NCI-H2107 treated with DMSO at 0.1 percent for 48 hours (cell line): ENCODE measurements around the gene PLD1.
A peak's percentile ranks its signal among the peaks of the same experiment; 100 is the strongest.
"Not testable (repeated sequence)": the region's sequence is repeated elsewhere in the genome, so short reads cannot be mapped to it uniquely, and the experiment has no call there.

ENCODE experiments used
- DNase-seq: peaks from one replicate; lab custom pipeline; 2025; ENCODE audit not compliant: unreplicated experiment; lab: John Stamatoyannopoulos, UW

PLD1 gene, protein sequence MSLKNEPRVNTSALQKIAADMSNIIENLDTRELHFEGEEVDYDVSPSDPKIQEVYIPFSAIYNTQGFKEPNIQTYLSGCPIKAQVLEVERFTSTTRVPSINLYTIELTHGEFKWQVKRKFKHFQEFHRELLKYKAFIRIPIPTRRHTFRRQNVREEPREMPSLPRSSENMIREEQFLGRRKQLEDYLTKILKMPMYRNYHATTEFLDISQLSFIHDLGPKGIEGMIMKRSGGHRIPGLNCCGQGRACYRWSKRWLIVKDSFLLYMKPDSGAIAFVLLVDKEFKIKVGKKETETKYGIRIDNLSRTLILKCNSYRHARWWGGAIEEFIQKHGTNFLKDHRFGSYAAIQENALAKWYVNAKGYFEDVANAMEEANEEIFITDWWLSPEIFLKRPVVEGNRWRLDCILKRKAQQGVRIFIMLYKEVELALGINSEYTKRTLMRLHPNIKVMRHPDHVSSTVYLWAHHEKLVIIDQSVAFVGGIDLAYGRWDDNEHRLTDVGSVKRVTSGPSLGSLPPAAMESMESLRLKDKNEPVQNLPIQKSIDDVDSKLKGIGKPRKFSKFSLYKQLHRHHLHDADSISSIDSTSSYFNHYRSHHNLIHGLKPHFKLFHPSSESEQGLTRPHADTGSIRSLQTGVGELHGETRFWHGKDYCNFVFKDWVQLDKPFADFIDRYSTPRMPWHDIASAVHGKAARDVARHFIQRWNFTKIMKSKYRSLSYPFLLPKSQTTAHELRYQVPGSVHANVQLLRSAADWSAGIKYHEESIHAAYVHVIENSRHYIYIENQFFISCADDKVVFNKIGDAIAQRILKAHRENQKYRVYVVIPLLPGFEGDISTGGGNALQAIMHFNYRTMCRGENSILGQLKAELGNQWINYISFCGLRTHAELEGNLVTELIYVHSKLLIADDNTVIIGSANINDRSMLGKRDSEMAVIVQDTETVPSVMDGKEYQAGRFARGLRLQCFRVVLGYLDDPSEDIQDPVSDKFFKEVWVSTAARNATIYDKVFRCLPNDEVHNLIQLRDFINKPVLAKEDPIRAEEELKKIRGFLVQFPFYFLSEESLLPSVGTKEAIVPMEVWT

DNA sequence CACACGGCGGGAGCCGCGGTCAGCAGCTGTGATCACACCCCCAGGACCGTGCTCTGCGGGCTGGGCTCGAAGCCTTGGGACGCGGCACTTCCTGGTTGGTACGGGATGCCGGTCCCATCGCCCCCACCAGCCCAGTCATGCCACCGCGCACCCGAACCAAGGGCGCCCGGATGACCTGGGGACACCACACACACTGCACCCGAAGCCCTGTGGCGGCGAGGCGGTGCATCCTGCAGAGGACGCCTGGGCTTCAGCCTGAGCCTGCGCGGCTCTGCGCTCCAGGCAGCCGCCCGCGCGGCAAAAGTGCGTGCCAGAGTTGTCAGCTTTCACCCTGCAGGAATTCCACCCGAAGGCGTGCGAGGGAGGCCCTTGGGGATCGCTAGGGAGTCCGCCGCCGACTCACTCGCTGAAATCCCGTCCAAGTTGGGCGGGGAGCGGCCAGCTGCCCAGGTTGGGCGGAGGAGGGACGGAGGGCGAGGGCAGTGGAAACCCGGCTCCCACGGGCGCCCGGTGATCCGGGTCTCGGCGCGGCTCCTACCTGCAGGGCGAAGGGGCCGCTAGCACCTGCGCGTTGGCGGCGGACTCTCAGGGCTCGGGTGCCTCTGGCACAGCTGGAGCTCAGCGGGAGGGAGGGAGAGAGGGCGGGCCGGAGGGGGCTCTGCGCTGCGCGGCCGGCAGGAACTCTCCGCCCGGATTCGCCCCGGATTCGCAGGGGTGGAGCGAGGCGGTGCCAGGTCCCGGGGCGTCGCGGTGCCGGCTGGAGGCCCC lies at the start of gene PLD1:
PLD1 (minus strand) TSS at position 623 of the 768 bp plus-strand sequence. CDS start 72,432 bp downstream, outside the sequence.
- DNase-seq = peak; percentile 54

DNA sequence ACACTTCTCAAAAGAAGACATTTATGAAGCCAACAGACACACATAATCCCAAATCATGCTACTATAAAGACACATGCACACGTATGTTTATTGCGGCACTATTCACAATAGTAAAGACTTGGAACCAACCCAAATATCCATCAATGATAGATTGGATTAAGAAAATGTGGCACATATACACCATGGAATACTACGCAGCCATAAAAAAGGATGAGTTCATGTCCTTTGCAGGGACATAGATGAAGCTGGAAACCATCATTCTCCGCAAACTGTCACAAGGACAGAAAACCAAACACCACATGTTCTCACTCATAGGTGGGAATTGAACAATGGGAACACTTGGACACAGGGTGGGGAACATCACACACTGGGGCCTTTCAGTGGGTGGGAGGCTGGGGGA lies 48.5 kb upstream of the PLD1 start:
- DNase-seq = not testable (repeated sequence)

DNA sequence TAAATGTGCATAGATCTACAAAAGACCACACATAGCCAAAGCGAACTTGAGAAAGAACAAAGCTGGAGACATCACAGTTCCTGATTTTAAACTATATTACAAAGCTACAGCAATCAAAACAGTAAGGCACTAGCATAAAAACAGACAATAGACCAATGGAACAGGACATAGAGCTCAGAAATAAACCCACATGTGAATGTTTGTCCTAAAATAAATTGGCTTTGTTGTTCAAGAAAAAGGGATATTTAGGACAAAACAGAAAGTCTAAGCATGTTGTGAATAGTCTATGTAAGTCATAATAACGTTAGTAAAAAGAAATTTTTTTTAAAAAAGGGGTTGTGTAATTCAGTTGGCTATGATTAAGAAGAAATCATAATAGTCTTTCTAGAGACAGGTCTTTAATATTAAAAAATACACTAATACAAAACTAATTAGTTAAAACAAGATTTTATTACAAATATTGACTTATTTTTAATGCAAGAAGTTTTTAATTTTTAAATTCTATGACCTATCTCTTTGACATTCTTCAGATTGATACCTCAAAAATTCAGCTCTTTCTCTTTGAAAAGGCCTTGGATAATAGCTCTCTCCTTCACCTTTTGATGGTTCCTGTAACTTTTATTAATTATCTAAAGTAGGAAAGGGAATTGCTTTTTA lies 44.5 kb upstream of the PLD1 start:
- no peak for DNase-seq

DNA sequence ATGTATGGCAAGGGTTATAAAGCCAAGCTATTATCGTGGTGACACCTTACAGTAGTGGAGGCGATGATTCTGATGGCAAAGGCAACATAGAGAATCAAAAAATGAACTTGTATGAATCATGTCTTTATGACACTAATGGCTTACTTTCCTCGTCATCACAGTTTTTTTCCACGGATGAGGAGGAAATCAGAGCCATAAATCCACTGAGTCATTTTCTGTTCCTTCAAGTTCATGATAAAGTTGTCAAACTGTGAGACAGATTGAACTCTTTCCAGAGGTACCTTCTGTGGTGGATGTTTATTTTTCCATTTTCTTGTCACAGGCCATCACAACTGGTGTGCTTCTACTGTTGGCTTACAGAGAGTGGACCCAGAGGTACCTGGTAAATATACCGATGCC lies 41.4 kb upstream of the PLD1 start:
- no peak for DNase-seq

DNA sequence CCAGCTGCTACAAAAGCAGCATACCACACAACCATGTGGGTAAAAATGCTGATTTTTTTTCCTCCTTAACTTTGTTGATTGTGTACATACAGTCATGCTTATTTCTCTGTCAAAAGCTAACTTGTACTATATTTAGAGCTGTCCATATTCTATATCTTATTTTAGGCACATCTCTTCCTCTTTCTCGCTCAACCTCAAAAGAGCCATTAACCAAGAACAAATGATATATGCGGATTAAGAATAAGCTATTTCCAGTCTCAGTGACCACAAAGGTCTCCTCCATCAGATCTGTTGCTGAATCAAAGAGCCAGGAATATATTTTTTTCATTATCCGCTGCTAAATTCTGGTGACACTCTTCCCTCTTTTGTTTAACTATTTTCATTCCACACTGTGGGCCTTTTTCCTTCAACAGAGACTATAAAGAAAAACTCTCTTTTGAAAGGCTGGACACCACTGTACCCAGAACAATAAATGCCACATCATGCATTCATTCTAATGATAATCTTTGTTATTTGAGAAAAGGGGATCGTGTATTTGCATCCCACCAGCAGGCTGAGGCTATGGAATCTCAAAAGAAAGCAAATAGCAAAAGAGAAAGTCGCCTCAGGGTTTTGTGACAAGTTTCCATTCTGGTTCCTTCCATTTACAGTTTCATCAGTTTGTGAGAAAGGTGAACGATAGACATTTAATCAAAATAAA lies 40.8 kb upstream of the PLD1 start:
- no peak for DNase-seq

DNA sequence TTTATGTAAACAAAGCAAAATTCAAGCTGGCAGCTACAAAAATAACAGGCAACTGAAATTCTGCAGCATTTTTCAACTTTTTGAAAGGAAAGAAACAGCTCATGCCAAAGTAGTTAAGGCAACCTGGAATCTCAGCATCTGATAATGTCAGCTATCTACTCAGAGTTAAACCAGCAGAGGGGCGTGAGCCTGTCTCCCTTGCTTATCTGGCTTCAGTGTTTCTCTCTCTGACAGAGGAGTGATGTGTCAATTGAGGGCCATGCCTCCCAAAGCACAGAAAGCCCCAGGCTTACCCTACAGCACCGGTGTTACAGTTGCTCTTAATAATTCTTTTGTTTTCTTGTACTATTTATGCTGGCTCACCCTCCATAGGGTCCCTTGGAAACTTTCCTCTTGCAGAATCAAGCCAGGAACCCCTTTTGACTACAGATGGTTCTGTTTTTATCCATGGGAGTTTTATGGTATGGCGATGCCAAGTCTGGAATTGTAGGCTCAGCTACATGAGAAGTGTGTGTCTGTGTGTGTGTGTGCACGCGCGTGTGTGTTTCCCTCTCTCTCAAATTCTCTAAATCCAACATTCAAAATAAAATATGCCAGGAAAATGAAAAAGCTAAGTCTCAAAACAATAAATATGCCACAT lies 40.2 kb upstream of the PLD1 start:
- no peak for DNase-seq

DNA sequence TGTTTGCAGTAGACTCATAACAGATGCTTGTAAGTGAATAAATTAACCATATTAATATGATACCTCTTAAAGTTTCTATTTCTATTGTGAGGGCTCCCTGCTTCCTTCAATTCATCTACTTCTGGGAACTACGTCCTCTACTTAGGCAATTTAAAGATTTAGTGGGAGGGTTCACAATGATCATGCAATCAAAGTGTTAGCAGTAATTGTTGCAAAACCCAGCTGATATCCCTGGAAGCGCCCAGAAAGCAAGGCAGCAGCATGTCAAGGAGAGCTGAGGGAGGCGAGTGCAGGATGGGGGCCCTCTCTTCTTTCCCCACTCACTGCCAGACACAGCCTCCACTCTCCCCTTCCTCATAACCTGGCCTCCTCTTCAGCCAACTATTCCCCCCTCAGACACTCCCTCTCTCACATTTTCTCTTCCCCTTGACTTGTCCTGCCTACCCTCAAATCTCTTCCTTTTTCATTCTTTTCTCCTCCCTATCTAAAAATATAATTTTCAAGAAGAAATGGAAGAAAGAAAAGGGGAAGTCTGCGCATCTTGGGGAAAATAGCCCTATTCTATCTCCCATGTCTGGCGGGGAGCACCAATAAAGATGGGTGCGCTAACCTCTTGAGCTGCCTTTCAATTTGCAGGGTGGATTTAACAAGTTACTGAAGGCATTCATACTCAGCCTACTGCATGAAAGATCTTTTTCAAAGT lies 39.5 kb upstream of the PLD1 start:
- DNase-seq = no peak

DNA sequence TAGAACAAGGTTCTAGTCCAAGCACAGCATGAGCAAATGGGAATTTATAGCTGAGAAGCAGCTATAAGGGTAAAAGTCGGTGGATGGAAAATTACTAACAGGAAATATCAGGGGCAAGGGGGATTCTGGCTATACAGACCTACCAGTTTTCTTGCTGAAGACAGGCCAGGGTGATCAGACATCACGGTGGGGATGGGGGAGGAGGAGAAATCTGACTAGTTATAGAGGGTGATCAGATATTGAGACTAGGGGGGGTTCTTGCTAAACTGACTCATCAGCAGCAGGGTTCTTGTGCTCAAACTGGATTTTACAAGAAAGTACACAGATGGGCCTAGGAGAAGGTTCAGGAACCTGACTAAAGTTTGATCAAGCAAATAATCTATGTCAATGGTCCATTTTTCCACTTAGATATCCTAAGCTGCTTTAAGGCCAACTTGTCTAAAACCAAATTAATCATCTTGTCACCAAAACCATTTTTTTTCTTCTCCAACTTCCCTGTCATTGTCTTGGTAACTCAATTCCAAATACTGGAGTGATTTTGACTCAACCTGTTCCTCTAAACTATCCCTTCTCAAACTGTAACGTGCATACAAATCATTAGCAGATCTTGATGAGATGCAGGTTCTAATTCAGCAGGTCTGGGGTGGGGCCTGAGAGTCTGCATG lies 37.4 kb upstream of the PLD1 start:
- no peak for DNase-seq

DNA sequence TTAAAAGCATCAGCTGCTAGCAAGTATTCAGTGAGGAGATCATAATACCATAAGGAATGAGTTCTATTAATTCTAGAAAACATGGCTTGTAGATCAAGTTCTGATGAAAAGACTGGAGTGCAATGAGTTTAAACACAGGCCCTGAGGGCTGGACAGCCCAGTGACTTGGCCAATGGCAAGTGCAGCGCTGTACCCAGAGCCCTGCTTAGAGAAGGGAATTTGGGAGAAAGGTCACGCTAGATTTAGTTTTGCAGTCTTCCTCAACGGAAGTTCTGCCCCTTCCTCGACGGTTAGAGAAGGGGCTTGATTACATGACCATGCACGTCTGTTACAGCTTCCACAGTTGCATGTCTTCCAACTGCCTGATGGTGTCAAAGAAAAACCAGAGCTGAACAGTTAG lies 36.9 kb upstream of the PLD1 start:
- no peak for DNase-seq

DNA sequence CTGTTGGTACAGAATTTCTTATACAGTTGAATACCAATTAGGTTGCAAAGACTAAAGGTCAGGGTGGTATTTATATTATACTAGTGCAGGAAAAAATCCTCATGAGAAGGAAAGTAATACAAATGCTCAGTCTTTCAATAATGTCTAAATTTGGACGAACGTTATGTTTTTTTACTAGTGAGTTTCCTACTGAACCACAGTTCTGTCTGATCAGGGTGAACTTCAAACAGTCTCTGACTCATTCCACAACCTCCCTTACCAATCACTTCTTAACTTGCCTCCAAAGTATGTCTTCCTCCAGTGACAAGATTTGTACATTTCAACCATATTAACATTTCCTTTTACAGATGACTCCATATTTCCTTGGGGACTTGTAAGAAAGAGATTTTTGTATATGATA lies 36.3 kb upstream of the PLD1 start:
- DNase-seq = no peak

DNA sequence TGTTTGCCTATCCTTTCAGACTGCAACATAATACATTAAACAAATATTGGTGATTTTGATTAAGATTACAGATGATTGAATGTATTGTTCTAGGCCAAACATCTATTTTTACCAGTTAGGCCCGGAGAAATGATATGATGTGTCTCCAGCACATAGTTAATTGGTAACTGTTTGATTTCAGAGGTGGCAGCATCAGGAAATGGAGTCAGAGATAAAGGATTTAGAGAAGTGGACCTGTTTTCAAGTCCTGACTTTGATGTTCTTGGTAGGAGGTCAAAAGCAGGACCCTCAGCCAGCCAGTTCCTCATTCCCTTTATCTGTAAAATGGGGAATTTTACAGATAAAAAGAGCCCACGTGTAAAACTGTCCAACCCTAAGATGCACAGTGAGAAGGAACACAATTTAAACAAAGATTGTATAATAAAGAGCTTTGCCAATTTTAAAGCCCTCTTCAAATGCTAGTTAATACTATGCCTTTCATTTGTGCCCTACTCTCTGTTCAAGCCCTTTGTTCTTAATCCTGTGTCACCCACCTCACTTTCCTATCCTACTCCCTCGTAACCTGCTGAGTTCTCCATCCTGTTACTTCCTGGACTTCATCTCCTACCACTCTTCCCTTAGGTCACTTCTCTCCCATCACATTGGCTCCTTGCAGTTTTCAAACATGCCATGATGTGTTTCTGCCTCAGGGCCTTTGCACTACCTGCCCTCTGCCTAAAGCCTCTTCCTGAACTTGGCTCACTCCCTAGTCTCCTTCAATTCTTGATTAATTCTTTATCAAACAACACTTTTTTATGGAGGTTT lies 35.4 kb upstream of the PLD1 start:
- DNase-seq = no peak

DNA sequence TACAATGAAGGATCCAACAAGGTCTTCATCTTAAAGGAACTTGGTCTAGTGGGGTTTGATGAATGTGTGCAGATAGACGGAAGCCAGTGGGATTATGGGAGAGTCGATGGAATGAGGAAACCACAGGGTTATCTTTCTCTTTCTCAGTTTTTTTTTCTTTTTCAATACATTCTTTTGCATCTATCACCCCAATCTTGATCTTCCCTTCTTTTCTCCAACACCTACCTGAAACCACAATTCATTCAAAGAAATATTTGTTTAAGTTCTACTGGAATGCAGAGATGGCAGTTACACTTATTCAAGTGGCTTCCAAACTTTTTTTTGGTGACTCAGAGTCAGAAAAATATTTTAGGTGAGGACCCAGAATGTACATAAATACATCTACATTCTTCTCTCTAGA lies 34.6 kb upstream of the PLD1 start:
- DNase-seq = no peak

DNA sequence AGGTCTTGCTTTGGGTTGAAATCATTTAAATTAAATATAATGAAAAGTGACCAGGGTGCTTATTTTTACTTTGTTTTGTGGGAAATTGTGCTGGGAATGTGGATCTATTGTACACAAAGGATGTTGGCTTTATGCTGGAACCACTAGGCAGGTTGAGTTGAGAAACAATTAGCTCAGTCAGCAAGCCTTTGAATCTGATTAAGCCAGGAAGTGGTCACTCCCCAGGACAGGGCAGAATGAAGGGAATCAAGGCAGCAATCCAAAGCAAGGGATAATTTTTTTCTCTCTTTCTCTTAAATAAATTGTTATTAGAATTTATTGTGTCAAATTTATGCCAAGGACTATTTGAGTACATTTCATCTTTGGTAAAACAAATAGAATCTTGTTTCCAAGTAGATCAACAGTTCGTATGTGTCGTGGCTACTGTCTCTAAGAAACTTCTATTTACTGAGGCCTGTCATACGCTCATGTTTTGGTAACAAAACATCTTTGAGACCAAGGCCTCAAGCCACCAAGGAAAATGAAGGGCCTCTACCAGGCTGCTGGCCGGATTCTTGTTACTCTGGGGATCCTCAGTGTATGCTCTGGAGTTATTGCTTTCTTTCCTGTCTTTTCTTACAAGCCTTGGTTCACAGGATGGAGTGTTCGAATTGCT lies 32.7 kb upstream of the PLD1 start, which contains the start of gene TMEM212:
TMEM212 (plus strand) TSS at position 486 of the 655 bp plus-strand sequence; CDS start at position 521, 35 bp downstream.
- DNase-seq = no peak

DNA sequence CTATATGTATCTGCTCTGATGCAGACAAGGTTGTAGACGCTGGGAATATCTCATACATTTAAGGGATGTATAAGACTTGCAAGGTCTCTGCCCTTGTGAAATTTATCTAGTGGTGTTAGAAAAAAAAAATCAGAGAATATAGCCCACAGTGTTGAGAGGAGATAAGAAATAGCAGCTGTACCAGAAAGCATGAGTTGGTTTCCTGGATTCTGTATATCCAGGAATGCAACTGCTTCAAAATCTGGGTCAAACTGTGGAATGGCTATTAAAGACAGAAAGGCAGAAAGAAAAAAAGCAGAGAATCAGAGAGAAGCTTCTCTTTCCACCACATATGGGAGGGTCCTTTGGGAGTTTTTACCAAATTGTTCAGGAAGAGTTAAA lies 31.3 kb upstream of the PLD1 start:
- no peak for DNase-seq

DNA sequence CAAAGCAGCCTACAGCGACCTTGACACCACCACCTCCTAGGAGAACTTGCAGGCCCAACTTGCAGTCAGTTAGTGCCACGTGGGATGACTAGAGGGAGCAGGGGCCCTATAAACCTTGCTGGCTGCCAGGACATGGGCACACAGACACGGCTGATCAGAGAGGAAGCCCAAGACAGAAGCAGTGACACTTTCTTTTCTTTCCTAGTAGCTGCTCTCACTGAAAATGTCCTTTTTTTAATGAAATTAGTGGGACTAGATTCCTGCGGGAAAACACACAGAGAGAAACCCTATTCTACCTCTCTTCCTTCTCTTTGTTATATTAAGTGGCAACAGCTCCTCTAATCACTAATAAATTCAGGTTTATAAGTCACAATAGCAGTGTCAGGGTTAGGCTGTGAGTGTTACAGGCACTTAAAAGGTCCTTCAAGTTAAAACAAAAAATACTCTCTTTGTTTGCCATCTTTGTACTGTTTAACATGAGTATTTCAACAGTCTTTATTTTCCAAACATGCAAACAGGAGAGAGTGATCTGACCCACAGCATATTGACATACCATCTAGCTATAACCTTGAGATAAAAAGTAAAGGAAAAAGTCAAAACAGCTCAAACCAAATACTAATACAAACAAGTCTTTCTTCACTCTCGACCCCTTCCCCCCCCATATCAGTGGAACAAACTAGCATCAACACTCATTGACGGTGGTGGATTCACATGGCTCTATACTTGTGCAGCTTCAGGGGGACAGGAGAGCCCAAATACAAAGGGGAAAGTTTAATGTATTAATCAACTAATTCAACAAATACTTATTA lies 30.7 kb upstream of the PLD1 start:
- DNase-seq = no peak

DNA sequence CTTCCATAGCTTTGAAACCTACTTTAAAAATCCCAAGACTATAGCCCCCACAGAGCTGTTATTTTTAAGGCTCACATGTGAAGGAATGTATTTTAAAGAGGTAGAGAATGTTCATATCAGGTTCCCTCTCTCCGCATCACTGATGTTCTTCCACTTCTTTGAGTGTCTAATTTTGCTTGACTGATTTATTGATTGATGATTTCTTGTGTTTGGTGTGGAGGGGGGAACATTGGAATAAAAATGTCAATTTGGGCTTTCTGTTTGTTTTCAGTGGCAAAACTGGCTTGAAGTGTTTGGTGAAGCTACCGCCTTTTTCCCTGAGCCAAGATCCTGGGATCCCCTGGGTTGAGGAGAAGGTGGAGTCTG lies 30.1 kb upstream of the PLD1 start:
- DNase-seq = no peak
